Activated CD4-positive, alpha-beta memory T cell treated with anti-CD3 and anti-CD28 coated beads, Interleukin-2, amount 10 ng/mL, durations not matched to agents 7 days and 5 days (primary cell): ENCODE measurements around the gene KDM4B. TPM values are rescaled to one million over a fixed set of nuclear protein-coding genes. Genes with fewer than 3 reads are reported as not detected.
A peak's percentile ranks its signal among the peaks of the same experiment; 100 is the strongest.

ENCODE experiments used
- CTCF ChIA-PET: fragments of 350-600 bp; sonication (Branson Sonifier 250); formaldehyde crosslinking; loops from one replicate; lab custom pipeline; 2021; ENCODE audit warnings: antibody characterized with exemption, inconsistent platforms; lab: Charles Lee
- POLR2A ChIA-PET: fragments of 350-600 bp; sonication (Branson Sonifier 250); formaldehyde crosslinking; loops from one replicate; lab custom pipeline; 2021; ENCODE audit warnings: antibody characterized with exemption; lab: Charles Lee
- DNase-seq: peaks from one replicate; pipeline ENCODE4 v3.0.0-alpha.2; 2020
- H3K27ac Mint-ChIP-seq: one replicate; pipeline ENCODE4 v1.8.0; 2021; ENCODE audit warnings: mild to moderate bottlenecking, mixed read lengths
- H3K27me3 Mint-ChIP-seq: one replicate; pipeline ENCODE4 v1.8.0; 2021; ENCODE audit warnings: mixed read lengths
- H3K36me3 Mint-ChIP-seq: one replicate; pipeline ENCODE4 v1.8.0; 2021; ENCODE audit warnings: low read depth, mixed read lengths
- H3K4me1 Mint-ChIP-seq: one replicate; pipeline ENCODE4 v1.8.0; 2021; ENCODE audit warnings: mixed read lengths
- H3K4me3 Mint-ChIP-seq: one replicate; pipeline ENCODE4 v1.8.0; 2021; ENCODE audit warnings: mild to moderate bottlenecking, mixed read lengths
- H3K9me3 Mint-ChIP-seq: one replicate; pipeline ENCODE4 v1.8.0; 2021; ENCODE audit warnings: mixed read lengths
- total RNA-seq, 2 experiments: library from RNA; stranded (reverse); gene quantifications; one replicate each; pipeline ENCODE4 v1.2.3, GENCODE V29; 2021

The KDM4B gene
- total RNA-seq, 2 experiments from 2014 or later = 46.3 to 50.9 TPM

- Mint-ChIP-seq H3K9me3 (no peaks in the 10 kb centered on the region), H3K27me3 (no peaks in the 10 kb centered on the region), H3K4me1 (no peaks in the 10 kb centered on the region), H3K36me3 (no peaks in the 10 kb centered on the region), H3K4me3 (no peak overlapping the region), H3K27ac (no peak overlapping the region)
- no peak for DNase-seq
- POLR2A ChIA-PET = no interaction called here
- CTCF ChIA-PET = interaction anchor here (0.6 kb wide), 1 partner anchor 333 kb away, joined by 3 read pairs; the partner anchor contains the start of gene FEM1A
Measured at GRCh38 chr19:5124111-5124855, 155.4 kb downstream of the KDM4B start.

DNA sequence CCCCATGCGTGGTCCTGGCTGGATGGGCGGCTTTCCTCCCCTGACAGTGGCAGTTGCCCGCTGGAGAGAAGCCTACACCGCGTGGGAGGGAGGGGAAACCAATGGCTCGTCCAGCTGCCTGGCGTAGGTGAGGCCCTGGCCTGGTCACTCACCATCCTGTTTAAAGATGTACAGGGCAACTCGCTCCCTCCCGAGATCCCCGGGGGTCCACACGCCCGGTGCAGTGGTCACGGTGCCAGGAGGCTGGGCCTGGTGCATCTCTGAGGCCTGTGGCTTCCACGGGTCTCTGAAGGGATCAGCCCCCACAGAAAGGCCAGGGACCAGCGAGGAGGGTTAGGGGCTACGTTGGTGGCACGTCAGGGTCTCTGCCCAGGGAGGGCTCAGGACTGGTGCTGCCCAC lies 156.5 kb downstream of the KDM4B start:
- CTCF ChIA-PET = no interaction called here
- Mint-ChIP-seq H3K4me3 (no peak overlapping the region), H3K4me1 (peaks cover 5% of the 10 kb centered on the region), H3K9me3 (no peaks in the 10 kb centered on the region), H3K36me3 (no peaks in the 10 kb centered on the region), H3K27me3 (no peaks in the 10 kb centered on the region), H3K27ac (no peak overlapping the region)
- DNase-seq = no peak
- POLR2A ChIA-PET = interaction anchor here (1.1 kb wide), 1 partner anchor 20 kb away, joined by 3 read pairs; no protein-coding TSS in a partner anchor

- no peak overlapping the region for H3K27ac Mint-ChIP-seq
- H3K27me3 Mint-ChIP-seq = no peaks in the 10 kb centered on the region
- H3K4me3 Mint-ChIP-seq = no peak overlapping the region
- H3K4me1 Mint-ChIP-seq = peaks cover 7% of the 10 kb centered on the region
- ChIA-PET POLR2A (interaction anchor here (1.1 kb wide), 1 partner anchor 20 kb away, joined by 3 read pairs; no protein-coding TSS in a partner anchor), CTCF (no interaction called here)
- H3K36me3 Mint-ChIP-seq = no peaks in the 10 kb centered on the region
- DNase-seq = no peak
- no peaks in the 10 kb centered on the region for H3K9me3 Mint-ChIP-seq
Measured at GRCh38 chr19:5125797-5126497, 157.0 kb downstream of the KDM4B start.

GRCh38 chr19:5126498-5127223 lies 157.7 kb downstream of the KDM4B start:
- H3K36me3 Mint-ChIP-seq = no peaks in the 10 kb centered on the region
- H3K27me3 Mint-ChIP-seq = no peaks in the 10 kb centered on the region
- POLR2A ChIA-PET = interaction anchor here (1.1 kb wide), 1 partner anchor 21 kb away, joined by 3 read pairs; no protein-coding TSS in a partner anchor
- peaks cover 7% of the 10 kb centered on the region for H3K4me1 Mint-ChIP-seq
- no peak overlapping the region for H3K27ac Mint-ChIP-seq
- no peaks in the 10 kb centered on the region for H3K9me3 Mint-ChIP-seq
- DNase-seq = no peak
- CTCF ChIA-PET = no interaction called here
- no peak overlapping the region for H3K4me3 Mint-ChIP-seq

DNA sequence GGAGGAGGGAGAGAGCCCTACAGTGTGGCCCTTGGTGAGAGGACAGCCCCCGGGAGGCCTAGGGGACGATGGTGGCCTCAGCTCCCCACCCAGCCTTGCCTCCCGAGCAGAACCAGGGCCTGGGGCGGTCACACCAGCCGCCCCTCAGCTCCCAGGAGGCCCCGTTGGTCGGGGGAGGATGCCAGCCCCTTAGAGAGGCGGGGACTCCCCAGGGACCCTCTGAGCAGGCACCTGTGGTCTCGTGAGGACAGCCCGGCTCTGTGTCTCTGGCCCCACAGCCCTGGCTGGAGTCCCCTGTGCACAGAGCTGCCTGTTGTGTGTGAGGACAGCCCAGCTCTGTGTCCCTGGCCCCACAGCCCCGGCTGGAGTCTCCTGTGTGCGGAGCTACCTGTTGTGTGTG lies 158.8 kb downstream of the KDM4B start:
- H3K36me3 Mint-ChIP-seq = no peaks in the 10 kb centered on the region
- POLR2A ChIA-PET = no interaction called here

GRCh38 chr19:5128251-5128935 lies 159.5 kb downstream of the KDM4B start:
- Mint-ChIP-seq H3K4me3 (no peak overlapping the region), H3K4me1 (peaks cover 7% of the 10 kb centered on the region), H3K27me3 (no peaks in the 10 kb centered on the region), H3K27ac (no peak overlapping the region), H3K36me3 (no peaks in the 10 kb centered on the region), H3K9me3 (no peaks in the 10 kb centered on the region)
- POLR2A ChIA-PET = no interaction called here
- no peak for DNase-seq
- CTCF ChIA-PET = no interaction called here

More for the DNA sequence above, 158.8 kb downstream of the KDM4B start:
- peaks cover 7% of the 10 kb centered on the region for H3K4me1 Mint-ChIP-seq
- H3K4me3 Mint-ChIP-seq = no peak overlapping the region
- no peaks in the 10 kb centered on the region for H3K9me3 Mint-ChIP-seq
- no peaks in the 10 kb centered on the region for H3K27me3 Mint-ChIP-seq
- CTCF ChIA-PET = no interaction called here
- no peak overlapping the region for H3K27ac Mint-ChIP-seq
- no peak for DNase-seq

DNA sequence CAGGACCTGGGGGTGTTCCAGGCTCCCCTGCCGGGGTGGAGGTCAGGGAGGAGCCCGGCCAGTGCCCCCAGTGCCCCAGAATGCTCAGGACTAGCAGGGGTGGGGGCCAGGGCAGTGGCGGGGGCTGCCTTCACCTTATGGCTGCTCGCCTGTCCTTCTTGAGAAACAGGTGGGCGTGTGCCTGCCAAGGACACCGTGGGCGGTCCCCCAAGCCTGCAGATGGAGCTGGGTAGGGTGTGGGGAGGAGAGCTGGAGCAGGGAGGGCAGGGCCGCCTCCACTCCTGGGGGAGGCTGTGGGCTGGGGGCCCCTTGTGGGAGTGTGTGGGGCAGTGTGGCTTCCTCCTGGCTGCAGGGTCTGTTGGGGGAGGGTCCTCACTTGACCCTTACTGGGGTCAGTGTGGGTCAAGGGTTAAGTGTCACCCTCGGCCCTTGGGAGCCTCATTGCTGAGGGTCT lies 160.1 kb downstream of the KDM4B start:
- ChIA-PET POLR2A (no interaction called here), CTCF (no interaction called here)

GRCh38 chr19:5129691-5130090 lies 160.8 kb downstream of the KDM4B start:
- Mint-ChIP-seq H3K36me3 (no peaks in the 10 kb centered on the region), H3K9me3 (no peaks in the 10 kb centered on the region), H3K27me3 (no peaks in the 10 kb centered on the region), H3K27ac (no peak overlapping the region), H3K4me3 (no peak overlapping the region), H3K4me1 (peaks cover 7% of the 10 kb centered on the region)
- POLR2A ChIA-PET = no interaction called here
- CTCF ChIA-PET = no interaction called here
- DNase-seq = no peak

More for the DNA sequence above, 160.1 kb downstream of the KDM4B start:
- Mint-ChIP-seq H3K27ac (no peak overlapping the region), H3K4me1 (peaks cover 7% of the 10 kb centered on the region), H3K36me3 (no peaks in the 10 kb centered on the region), H3K4me3 (no peak overlapping the region), H3K9me3 (no peaks in the 10 kb centered on the region), H3K27me3 (no peaks in the 10 kb centered on the region)
- no peak for DNase-seq

GRCh38 chr19:5130371-5131030 lies 161.6 kb downstream of the KDM4B start:
- Mint-ChIP-seq H3K27ac (peak overlapping the region; percentile 44), H3K36me3 (no peaks in the 10 kb centered on the region), H3K9me3 (no peaks in the 10 kb centered on the region), H3K4me1 (peaks cover 7% of the 10 kb centered on the region), H3K27me3 (no peaks in the 10 kb centered on the region), H3K4me3 (no peak overlapping the region)
- POLR2A ChIA-PET = no interaction called here
- DNase-seq = no peak
- CTCF ChIA-PET = no interaction called here

- no peak for DNase-seq
- H3K36me3 Mint-ChIP-seq = no peaks in the 10 kb centered on the region
- no peak overlapping the region for H3K27ac Mint-ChIP-seq
- H3K9me3 Mint-ChIP-seq = no peaks in the 10 kb centered on the region
- H3K4me3 Mint-ChIP-seq = no peak overlapping the region
- POLR2A ChIA-PET = no interaction called here
- H3K4me1 Mint-ChIP-seq = peaks cover 7% of the 10 kb centered on the region
- CTCF ChIA-PET = no interaction called here
- no peaks in the 10 kb centered on the region for H3K27me3 Mint-ChIP-seq
Measured at GRCh38 chr19:5131031-5131505, 162.2 kb downstream of the KDM4B start.

DNA sequence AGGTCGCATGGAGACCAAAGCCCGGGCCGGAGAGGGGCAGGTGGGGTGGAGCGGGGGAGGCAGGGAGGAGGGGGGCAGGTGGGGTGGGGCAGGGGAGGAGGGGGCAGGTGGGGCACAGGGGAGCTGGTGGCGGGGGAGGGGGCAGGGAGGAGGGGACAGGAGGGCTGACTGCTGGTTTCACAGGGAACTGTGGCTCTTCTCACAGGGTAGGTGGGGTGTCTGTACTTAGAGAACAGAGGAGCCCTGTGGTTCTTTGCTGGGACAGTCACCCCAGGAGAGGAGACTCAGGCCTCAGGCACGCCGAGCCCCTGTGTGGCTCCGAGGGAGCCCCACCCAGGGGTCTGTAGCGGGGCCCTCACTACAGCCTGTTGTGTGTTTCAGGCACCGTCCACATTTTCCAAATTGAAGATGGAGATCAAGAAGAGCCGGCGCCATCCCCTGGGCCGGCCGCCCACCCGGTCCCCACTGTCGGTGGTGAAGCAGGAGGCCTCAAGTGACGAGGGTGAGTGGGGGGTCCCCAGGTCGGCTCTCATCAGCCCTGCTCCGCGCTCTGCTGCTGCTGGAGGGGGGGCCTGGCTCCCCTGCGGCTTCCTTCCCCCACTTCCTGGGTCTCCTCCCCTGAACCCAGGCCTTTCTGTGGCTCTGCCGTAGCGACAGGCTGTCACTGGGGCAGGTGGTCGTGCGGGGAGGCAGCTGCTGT lies 162.7 kb downstream of the KDM4B start:
- H3K4me1 Mint-ChIP-seq = peaks cover 7% of the 10 kb centered on the region
- H3K4me3 Mint-ChIP-seq = no peak overlapping the region
- H3K9me3 Mint-ChIP-seq = no peaks in the 10 kb centered on the region
- ChIA-PET CTCF (no interaction called here), POLR2A (no interaction called here)
- H3K27me3 Mint-ChIP-seq = no peaks in the 10 kb centered on the region
- DNase-seq = no peak
- H3K27ac Mint-ChIP-seq = no peak overlapping the region
- H3K36me3 Mint-ChIP-seq = no peaks in the 10 kb centered on the region

DNA sequence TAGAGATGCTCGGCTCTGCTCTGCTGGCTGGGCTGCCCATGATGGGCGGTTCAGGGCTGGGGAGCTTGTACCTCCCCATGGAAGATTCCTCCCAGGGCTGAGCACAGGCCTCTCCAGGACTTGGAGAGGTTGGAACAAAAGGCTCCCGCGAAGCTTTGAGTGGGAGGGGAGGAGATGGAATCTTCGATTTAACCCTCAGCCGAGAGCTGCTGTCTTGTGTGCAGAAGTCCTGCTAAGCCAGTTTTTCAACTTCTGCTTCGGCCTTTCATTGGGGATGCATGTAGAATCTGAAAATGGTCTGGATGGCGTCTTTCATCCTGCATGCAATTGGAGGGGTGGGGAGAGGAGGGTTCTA lies 163.3 kb downstream of the KDM4B start:
- Mint-ChIP-seq H3K27me3 (no peaks in the 10 kb centered on the region), H3K27ac (no peak overlapping the region), H3K4me1 (peaks cover 7% of the 10 kb centered on the region), H3K36me3 (peaks cover 4% of the 10 kb centered on the region), H3K4me3 (no peak overlapping the region), H3K9me3 (no peaks in the 10 kb centered on the region)
- no peak for DNase-seq
- POLR2A ChIA-PET = no interaction called here
- CTCF ChIA-PET = no interaction called here
